OCI-LY3 (cell line): ENCODE results near the gene FETUB.
"Not testable (repeated sequence)": the region's sequence is repeated elsewhere in the genome, so short reads cannot be mapped to it uniquely, and the experiment has no call there.

Experiments
- H2AFZ ChIP-seq: fragments of 200-600, 300-600 bp; shearing (Covaris generic); 2 replicates; pipeline ENCODE4 v1.6.0; 2014; ENCODE audit warnings: antibody characterized with exemption, low read depth, low read length
- H3K27ac ChIP-seq: fragments of 200-600, 300-600 bp; sonication (generic); 2 replicates; pipeline ENCODE4 v1.5.1; 2014; ENCODE audit warnings: mild to moderate bottlenecking, low read length, moderate library complexity, mixed read lengths
- H3K27me3 ChIP-seq: fragments of 200-600, 300-600 bp; sonication (generic); 2 replicates; pipeline ENCODE4 v1.6.1; 2014; ENCODE audit warnings: low read depth, low read length, mixed read lengths
- H3K36me3 ChIP-seq: fragments of 200-600, 300-600 bp; sonication (generic); replicated peaks from 2 replicates; pipeline ENCODE3; 2014; ENCODE audit warnings: low read depth, low read length, mixed read lengths
- H3K4me1 ChIP-seq: fragments of 300-600, 200-600 bp; sonication (generic); 2 replicates; pipeline ENCODE4 v1.6.1; 2014; ENCODE audit warnings: low read length, mixed read lengths
- H3K4me2 ChIP-seq: fragments of 200-600, 300-600 bp; sonication (generic); 2 replicates; pipeline ENCODE4 v1.6.1; 2014; ENCODE audit warnings: low read length, mixed read lengths
- H3K4me3 ChIP-seq: fragments of 300-600, 200-600 bp; sonication (generic); 2 replicates; pipeline ENCODE4 v1.5.1; 2014; ENCODE audit warnings: antibody characterized with exemption, mild to moderate bottlenecking, low read length, moderate library complexity
- H3K79me2 ChIP-seq: fragments of 300-600, 200-600 bp; shearing (Covaris generic); 2 replicates; pipeline ENCODE4 v1.6.1; 2014; ENCODE audit warnings: mild to moderate bottlenecking, low read length, mixed read lengths
- H3K9ac ChIP-seq: fragments of 300-600, 200-600 bp; shearing (Covaris generic); 2 replicates; pipeline ENCODE4 v1.6.0; 2014; ENCODE audit warnings: mild to moderate bottlenecking, low read length, moderate library complexity
- H3K9me3 ChIP-seq: fragments of 200-600, 300-600 bp; shearing (Covaris generic); 2 replicates; pipeline ENCODE4 v1.6.1; 2014; ENCODE audit warnings: low read length, mixed read lengths; ENCODE audit not compliant: insufficient read depth
- H4K20me1 ChIP-seq: fragments of 200-600, 300-600 bp; sonication (generic); 2 replicates; pipeline ENCODE4 v1.6.1; 2016; ENCODE audit warnings: low read length, mixed read lengths; ENCODE audit not compliant: insufficient read depth
- EZH2phosphoT487 ChIP-seq: fragments of 200-600 bp; shearing (Covaris generic); IDR thresholded peaks from 2 replicates; pipeline ENCODE4 v1.6.1; 2018; ENCODE audit warnings: antibody characterized with exemption, mixed run types, low read depth
- TF ChIP-seq, protein P1 (sequence below): fragments of 200-600, 300-600 bp; sonication (generic); IDR thresholded peaks from 2 replicates; pipeline ENCODE4 v1.5.1; 2014; ENCODE audit warnings: antibody characterized with exemption, low read length, low read depth

Gene FETUB

GRCh38 chr3:186687120-186687651, 47.0 kb downstream of the FETUB start:
- Histone ChIP-seq H3K27ac (no peak overlapping the region), H2AFZ (no peak overlapping the region), H4K20me1 (no peaks in the 10 kb centered on the region), H3K79me2 (no peaks in the 10 kb centered on the region), H3K9me3 (no peaks in the 10 kb centered on the region), H3K4me3 (no peak overlapping the region), H3K36me3 (no peaks in the 10 kb centered on the region), H3K9ac (no peak overlapping the region), H3K4me1 (no peaks in the 10 kb centered on the region), H3K4me2 (no peak overlapping the region), H3K27me3 (peaks cover 9% of the 10 kb centered on the region)
- TF ChIP-seq EZH2phosphoT487, result no peak
- TF ChIP-seq, protein P1, sequence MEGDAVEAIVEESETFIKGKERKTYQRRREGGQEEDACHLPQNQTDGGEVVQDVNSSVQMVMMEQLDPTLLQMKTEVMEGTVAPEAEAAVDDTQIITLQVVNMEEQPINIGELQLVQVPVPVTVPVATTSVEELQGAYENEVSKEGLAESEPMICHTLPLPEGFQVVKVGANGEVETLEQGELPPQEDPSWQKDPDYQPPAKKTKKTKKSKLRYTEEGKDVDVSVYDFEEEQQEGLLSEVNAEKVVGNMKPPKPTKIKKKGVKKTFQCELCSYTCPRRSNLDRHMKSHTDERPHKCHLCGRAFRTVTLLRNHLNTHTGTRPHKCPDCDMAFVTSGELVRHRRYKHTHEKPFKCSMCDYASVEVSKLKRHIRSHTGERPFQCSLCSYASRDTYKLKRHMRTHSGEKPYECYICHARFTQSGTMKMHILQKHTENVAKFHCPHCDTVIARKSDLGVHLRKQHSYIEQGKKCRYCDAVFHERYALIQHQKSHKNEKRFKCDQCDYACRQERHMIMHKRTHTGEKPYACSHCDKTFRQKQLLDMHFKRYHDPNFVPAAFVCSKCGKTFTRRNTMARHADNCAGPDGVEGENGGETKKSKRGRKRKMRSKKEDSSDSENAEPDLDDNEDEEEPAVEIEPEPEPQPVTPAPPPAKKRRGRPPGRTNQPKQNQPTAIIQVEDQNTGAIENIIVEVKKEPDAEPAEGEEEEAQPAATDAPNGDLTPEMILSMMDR, result no peak

DNA sequence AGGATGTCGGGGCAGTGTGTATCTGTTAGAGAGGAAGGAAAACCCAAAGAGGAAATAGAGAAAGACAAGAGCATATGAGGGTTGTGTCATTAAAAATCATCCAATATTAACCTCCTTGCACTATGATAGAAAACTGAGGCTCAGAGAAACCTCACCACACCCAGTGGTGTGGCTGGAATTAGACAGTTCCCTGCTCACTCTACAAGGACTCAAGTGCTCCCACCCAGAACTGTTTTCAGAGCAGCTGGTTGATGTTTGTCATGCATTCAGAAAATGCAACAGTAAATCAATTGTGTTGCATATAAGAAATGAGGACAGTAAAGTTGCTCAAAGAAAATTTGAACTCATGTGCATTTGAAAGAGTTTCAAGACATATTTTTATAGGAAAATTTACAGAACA, 50.1 kb downstream of the FETUB start:
- H3K27me3 ChIP-seq, result peaks cover 15% of the 10 kb centered on the region
- not testable (repeated sequence) for H3K4me1 ChIP-seq, H4K20me1 ChIP-seq, H2AFZ ChIP-seq, H3K36me3 ChIP-seq, H3K4me2 ChIP-seq, H3K79me2 ChIP-seq, H3K4me3 ChIP-seq, H3K9me3 ChIP-seq, H3K9ac ChIP-seq, H3K27ac ChIP-seq

DNA sequence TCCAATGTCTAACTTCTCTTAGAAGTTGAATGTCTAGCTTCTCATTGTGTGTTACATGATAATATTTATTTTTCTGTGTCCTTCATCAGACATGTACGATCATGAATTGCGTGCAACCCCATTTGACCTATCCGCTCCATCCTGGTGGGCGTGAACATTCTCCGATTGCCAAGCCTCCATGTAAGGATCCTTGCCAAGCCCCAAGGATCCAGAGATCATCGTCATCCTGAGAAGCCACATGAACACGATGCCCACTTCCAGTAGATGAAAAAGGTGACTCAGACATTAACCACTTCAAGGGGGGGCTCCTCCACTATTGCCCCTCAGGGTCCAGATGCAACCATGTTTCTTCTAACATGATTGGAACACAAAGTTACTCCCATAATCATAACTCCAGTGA, 51.5 kb downstream of the FETUB start:
- Histone ChIP-seq H3K4me3 (no peak overlapping the region), H3K36me3 (no peaks in the 10 kb centered on the region), H3K9me3 (no peaks in the 10 kb centered on the region), H3K4me2 (no peak overlapping the region), H3K27ac (no peak overlapping the region), H3K27me3 (peaks cover 15% of the 10 kb centered on the region), H2AFZ (no peak overlapping the region), H3K9ac (no peak overlapping the region), H3K4me1 (no peaks in the 10 kb centered on the region), H3K79me2 (no peaks in the 10 kb centered on the region), H4K20me1 (no peaks in the 10 kb centered on the region)
- TF ChIP-seq, protein P1, result no peak
- TF ChIP-seq EZH2phosphoT487, result no peak

- TF ChIP-seq, protein P1, result no peak
- TF ChIP-seq EZH2phosphoT487, result no peak
- H3K9ac ChIP-seq, result no peak overlapping the region
- H3K27me3 ChIP-seq, result peaks cover 13% of the 10 kb centered on the region
- H3K4me3 ChIP-seq, result no peak overlapping the region
- no peaks in the 10 kb centered on the region for H3K4me1 ChIP-seq
- no peak overlapping the region for H3K27ac ChIP-seq
- H4K20me1 ChIP-seq, result no peaks in the 10 kb centered on the region
- no peaks in the 10 kb centered on the region for H3K9me3 ChIP-seq
- no peak overlapping the region for H3K4me2 ChIP-seq
- H3K79me2 ChIP-seq, result no peaks in the 10 kb centered on the region
- H2AFZ ChIP-seq, result no peak overlapping the region
- H3K36me3 ChIP-seq, result no peaks in the 10 kb centered on the region
These were observed 53.6 kb downstream of the FETUB start for GRCh38 chr3:186693843-186694242.
